NCI-H345 (cell line): ENCODE data around the gene MAP7D2.
A peak's percentile ranks its signal among the peaks of the same experiment; 100 is the strongest.

Source experiments
- DNase-seq: peaks from one replicate; lab custom pipeline; 2025; lab: John Stamatoyannopoulos, UW

Gene MAP7D2

DNA sequence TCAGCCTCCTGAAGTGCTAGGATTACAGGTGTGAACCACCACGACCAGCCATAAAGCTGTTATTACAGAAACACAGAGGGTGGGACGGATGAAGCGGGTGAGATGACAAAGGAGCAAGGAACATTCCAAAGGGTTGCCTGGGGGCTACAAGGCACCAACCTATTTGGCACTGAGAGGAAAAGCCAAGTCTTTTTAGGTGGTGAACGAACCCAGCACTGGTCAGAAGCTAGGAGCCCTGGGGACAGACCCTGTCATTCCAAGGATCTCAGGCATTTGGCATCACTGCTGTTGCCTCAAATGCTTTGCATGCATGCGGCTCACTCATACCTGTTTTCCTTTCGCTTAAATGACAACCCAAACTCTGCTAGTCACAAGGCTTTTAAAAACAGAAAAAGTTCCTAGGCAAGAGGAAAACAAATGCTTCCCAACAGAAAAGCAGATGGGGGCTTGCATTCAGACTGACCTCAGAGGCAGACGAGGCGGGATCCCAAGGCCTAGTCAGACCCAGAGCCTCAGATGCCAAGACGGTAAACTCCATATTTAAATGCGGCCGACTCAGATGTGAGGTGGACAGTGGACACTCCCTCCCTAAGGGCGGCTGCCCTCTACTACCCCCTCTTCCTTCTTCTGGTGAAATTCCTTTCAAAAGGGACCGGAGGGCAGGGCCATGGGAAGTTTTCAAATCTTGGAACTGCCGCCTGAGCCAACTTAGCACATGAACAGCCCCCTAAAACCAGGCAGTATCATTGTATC, 4.5 kb downstream of the MAP7D2 start:
- DNase-seq: no peak

DNA sequence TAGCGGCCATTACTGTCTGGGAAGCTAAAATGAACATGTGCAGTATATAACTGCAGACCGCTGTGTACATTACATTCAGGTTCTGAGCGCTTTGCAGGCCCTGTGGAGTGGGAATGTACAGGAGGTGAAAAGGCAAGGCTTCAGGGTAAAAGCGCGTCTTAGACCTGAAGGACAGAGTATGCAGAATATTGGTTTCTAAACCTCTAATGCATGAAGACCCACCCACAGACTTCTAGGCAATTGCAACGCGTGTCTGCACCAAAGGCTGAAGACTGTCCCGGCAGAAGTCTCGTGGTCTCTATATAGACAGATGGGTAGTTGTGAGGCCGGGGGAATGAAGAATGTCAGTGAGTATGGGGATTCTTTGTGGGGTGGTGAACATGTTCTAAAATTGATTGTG, 5.4 kb downstream of the MAP7D2 start:
- DNase-seq: no peak

DNA sequence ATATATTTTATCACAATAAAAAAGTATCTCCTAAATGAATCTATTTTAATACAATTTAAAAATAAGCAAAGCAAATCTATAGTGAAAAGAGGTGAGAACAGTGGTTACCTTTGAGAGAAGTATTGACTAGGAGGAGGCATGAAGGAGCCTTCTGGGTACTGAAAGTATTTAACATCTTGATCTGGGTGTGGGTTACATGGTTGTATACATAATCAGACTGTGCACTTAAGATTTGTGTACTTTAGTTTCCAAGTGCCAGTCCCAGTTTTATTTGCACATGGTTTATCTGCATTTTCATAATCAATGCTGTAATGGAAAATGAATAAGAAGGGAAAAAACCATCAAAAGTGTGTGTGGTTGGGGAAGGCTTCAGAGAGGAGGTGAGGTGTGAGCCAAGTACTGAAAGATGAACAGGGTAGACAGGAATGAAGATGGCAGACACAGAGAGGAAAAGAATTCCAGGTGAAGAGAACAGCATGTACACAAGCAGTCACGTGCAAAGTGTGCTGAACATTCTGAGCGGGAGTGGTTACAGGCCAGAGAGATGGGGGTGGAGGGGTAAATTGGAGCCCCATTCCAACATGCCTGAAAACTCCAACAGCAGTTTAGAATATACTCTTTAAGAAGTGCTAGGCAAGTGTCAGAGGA, 14.6 kb downstream of the MAP7D2 start:
- DNase-seq: no peak

DNA sequence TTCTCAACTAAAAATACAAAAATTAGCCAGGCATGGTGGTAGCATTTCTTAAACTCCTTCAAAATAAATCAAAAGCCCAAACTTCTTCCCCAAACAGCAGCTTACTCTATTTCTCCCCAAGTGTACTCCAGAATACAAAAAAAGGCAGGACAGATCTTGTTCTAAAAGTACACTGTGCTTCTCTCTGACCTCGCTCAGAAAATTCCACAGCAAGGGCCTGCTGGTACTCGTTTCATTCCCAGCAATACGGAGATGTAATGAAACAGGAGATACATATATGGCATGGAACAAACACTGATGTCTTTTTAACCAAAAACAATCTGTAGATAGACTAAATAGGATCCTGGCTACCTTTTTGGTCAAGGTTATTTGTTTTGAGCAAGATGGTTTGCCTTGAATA, 25.2 kb downstream of the MAP7D2 start:
- DNase-seq: no peak

DNA sequence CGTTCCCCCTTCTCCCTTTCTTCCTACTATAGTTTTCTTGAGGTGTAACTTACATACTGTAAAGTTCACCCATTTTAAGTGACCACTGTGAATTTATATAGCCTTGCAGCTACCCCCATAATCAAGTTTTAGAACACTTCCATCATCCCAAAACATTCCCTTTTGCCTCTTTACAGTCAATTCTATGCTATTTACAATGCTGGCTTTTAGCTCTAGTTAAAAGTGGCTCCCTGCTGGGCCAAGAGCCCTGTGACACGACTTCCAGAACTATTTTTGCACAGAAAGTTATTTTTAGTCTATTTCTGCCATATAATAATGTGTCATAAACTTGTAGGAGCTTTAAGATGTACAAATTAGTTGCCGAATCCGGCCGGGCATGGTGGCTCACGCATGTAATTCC, 26.9 kb downstream of the MAP7D2 start:
- DNase-seq: no peak

DNA sequence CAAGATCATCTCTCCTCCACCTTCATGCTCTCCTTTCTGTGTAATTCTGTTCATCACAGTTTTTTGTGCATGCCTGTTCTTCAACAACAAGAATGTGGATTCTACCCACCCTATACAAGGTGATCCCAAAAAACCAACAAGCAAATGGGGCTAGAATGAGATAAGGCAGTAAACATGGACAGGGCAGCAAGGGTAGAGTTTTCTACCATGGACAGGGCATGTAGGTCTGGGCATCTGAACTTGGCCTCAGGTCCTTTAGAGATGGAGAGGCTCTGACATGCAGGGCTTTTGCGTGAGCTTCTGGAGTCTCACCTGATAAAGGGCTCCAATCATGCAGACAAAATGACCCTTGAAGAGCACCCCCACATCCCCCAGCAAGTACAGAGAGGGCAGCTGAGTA, 36.4 kb downstream of the MAP7D2 start:
- DNase-seq: no peak

DNA sequence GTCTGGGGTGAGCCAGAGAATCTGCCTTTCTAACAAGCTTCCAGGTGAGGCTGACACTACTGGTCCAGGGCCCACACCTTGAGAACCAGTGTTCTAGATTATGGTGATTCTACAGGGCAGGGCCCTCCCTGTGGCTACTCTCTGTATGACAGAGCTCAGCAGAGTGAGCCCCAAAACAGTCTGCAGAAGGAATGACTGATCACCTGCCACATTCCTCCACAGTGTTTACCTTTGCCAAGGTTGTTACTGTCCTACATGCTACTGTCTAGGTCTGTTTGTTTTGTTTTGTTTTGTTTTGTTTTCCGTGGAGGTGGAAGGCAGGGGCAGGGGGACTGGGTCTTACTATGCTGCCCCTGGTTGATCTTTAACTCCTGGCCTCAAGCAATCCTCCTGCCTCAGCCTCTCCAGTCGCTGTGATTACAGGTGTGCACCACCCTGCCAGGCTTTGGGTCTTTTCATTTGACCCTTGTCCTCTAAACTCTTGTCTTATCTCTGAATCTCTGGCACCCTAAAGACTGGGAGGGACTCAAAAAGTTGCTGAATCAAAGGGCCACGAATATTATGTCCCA, 45.1 kb downstream of the MAP7D2 start:
- DNase-seq: no peak

DNA sequence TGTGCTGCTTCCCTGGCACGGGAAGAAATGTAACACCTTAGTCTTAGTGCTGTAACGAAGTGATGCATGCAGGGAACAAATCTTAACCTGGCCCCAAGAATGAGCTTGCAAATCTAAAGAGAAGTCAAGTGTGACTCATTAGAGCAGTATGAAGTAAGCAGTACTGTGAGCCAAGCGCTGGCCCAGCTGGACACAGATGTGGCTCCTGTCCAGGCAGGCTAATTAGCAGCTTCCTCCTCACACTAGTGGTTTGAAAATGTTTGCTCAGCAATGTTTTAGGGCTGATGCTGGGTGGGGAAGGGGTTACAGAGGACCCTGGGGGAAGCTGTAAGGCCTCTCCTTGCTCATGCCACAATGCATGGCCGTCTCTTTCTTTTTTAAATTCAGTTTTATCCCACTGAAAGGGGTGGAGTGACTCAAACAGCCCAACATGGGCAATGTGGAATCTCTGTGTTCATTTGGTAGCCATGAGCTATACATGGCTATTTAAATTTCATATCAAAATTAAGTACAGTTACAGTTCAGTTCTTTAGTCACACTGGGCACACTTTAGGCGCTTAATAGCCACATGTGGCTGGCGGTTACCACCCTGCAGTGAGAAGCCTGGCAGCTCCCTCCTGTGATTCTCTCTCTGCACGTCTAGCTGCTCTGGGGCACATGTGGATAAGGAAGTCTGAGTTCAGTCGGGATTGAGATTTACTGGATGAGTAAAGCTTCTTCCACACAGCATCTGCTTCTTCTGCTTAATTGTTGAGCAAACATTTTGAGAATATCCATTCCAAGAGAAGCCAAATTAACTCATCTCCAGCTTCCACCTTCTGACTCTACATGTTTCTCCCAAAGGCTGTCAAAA, 48.8 kb downstream of the MAP7D2 start:
- DNase-seq: no peak

DNA sequence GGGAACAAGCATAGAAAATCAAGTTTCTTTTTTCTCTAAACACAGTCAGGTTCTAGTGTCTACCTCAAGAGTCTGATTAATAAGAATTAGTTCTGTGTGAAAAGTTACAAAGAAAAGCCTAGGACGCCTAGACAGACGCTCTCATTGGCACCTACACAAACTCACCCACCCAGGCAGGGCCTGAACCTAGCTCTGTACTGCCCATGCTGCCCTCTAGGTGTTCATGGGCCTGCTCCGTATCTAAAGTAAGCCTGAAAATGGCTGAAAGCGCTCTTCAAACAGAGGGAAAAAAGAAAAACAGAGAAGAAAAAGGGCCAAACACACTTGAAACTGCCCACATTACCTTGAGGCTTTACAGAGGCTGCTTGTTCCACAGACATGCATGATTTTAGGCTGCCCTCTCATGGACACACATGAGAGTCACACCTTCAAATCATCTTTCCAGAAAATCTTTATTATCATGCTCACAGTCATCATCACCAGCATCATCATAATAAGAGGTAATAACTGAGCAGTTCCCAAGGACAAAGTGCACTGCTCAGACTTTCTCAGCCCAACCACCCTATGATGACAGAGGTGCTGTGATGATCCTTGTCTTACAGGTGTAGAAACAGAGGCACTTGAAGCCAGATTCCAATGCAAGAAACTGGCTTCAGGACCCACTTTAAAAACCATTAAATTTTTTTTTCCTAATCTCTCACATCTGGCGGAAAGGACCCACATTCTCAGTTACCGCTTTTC, 49.6 kb downstream of the MAP7D2 start:
- peak; percentile 52 for DNase-seq

DNA sequence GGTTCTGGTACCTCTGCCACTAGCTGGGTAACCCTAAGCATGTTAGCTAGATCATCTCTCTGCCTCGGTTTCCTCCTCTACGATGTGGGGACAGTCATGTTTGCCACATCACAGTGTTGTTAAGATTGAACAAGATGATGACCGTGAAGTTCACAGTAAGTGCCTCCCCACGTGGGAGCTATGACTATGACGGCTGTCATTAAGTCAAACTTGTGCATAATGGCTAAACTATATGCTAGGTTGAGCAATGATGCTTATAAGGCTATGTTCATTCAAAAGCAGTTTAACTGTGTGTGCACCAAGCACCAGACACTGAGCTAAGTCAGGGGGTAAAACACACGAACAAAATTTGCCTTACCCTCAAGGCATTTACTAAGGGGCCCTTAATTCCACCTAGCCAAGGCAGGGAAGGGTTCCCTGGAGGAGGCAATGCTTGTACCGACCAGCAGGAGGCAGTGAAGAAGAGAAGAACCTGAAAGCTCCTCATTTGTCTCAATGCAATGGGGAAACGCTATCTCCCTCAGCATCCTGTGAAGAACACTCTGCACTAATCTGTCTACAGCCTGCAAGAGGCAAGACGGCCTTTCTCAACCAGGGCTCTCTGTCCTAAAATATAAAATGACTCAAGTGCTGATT, 52.9 kb downstream of the MAP7D2 start:
- DNase-seq: no peak

DNA sequence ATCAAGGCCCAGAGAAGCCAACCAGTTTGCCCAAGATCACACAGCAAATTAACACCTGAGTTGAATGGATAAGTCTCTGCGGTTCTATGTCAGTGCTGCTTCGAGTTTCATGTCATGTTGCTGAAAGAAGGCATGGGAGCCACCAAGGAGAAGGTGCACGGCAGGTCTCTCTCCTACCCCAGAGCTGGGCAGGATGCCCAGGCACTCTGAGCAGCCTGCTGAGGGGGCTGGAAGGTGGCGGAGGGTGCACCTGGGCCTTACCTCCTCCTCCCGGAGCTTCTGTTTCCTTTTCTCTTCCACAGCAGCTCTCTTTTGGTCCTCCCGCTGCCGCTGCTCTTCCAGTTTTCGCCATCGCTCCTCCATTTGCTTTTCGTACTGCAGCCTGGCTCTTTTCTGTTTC, 53.6 kb downstream of the MAP7D2 start:
- no peak for DNase-seq

DNA sequence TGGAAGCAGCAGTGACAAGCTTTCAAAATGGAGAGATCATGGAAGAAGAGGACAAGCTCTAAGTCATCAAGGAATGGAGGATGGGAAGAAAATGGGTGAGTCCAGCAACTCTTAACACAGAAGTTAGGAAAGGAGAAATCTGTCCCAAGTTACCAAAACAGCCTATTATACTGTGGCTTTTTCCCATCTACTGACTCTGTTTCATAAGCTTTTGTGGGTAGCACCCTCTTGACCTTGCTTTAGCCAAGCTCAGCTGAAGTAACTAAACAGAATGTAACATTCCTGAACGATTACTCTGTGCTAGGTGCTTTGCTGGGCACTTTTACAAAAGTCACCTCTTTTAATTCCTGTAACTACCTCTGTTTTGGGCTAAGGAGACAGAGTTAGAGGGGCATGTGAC, 54.9 kb downstream of the MAP7D2 start:
- DNase-seq: no peak

DNA sequence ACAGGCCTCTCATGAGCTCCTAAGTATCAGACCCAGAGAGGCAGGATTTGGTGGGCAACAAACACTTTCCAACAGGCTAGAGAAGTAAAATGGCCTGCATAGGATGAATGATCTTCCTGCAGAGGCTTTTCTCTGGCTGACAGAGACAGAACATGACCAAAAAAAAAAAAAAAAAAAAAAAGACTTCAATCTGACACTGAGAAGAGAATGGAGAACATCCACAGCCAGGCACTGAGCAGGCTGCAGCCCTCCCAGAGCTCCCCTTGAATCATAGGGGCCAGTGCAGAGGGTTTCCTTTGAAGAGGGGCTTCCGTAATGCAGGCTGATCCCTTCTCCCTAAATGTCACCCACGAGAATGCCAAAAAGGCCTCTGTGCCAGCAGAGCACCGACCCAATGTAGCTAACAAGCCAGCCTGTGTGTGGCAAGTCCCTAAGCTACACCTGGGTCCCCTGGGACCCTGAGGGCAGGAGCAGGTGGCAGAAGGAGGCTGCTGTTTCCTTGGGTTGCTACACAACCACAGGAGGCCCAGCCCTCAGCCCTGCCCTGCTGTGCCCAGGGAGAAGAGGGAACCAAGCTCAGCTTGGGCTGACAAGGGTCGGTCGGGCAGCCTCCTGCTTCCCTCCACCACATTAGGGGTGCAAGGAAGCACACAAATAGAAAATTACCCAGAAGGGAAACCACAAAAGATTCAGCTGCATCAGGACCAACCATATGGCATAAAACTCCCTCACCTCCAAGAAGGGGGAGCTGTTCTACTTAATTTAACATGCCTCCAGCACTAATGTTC, 55.6 kb downstream of the MAP7D2 start:
- DNase-seq: peak; percentile 53

DNA sequence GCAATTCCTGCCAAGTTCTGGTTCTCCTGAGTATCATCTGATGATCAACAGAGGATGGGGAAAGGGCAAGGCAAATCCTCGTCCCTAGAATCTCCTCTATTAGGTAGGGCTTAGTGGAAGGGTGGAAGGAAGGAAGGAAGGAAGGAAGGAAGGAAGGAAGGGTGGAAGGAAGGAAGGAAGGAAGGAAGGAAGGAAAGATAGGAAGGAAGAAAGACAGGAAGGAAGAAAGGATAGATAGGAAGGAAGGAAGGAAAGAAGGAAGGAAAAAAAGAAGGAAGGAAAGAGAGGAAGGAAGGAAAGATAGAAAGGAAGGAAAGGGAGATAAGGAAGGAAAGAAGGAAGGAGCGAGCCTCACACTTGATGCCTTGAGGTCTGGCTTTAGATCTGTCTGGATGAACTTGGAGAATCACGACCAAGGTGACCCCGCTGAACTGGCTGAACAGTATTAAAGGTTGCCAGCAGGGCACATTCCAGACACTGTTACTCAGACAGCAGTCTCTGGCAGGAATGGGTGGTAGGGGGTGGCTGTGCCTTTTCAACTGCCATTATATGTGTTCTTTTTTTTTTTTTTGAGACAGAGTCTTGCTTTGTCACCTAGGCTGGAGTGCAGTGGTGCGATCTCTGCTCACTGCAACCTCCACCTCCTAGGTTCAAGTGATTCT, 57.1 kb downstream of the MAP7D2 start:
- DNase-seq: no peak

DNA sequence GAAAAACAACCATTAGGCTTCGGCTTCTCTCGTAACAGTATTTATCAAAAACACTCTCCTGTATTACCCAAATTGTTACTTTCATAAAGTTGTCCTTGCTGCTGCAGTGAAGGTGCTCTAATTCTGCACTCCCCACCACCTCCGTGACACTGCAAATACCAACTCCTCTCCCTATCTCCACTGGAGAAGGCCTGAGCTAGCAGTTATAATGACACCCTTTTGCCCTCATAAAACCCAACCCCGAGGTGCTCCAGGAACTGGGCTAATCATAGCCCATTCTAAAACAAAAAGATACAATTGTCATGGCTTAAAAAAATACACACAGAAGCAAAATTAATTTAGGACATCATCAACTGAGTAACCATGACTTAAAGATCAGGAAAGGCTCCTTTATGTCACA, 59.2 kb downstream of the MAP7D2 start:
- DNase-seq: no peak

DNA sequence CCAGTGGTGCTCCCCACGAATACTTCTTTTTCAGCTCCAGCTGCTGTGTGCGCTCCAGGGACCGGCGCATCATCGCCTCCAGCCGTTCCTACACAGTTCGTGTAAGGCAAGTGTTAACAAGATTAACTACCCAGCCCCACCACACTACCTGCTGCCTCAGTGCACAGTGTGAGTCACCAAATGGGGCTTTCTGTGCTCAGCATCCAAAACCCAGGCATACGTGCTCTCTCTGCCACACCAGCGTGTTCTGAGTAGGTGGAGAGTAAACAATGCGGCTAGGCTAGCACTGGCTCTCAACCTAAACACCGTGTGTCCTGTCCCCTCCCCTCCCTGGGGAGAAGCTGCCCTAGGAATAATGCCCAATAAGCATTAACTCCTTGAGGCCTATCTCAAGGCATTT, 60.0 kb downstream of the MAP7D2 start:
- peak; percentile 73 for DNase-seq

DNA sequence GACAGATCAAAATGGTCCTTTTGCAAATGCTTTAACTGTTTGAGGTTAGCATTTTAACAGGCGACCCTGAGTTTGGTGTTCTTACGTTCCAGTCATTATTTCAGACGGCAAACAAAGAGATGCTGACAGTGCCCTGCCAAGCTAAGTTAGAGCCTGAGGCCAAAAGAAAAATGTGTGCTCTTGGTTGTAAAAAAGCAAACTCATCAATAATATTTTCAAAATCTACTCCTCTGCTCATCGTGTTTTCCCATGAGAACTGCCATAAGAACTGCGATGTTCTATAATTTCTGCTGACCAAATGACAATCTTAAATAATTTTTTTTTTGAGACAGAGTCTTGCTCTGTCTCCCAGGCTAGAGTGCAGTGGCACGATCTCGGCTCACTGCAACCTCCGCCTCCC, 63.2 kb downstream of the MAP7D2 start:
- DNase-seq: no peak

DNA sequence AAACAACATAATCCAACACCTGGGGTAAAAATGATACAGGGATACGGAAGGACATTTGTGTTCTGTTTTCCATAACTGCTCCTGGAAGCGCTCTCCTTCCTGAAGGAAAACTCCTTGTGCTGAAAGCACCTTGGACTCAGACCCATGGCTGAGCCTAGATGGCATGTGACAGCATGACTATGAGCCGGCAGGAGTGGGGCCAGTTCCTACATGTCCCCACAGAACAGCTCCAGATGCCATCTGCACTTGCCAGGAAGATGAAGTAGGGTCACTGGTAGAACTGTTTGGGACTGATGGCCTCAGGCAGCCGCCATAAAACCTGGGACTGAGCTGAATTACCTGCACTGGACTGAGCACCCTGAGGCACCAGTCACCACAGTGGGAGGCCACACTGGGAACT, 69.8 kb downstream of the MAP7D2 start:
- no peak for DNase-seq

DNA sequence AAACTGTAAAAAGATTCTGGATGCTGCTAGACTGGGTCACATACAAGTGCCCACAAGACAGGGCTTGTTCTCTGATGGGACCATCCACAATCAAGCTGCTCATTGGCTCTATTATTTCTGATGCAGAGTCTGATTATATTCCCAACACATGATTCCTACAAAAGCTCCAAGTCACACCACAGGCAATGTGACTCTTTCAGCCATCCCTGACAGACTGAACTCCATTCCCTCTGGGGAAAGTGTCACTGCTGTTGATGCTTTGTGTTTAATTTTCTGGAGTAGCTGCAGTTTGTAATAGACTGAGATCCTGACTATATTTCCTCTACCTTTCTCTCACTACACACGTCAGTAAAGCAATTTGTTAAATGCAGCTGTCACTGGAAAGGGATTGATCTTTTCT, 70.5 kb downstream of the MAP7D2 start:
- DNase-seq: no peak

DNA sequence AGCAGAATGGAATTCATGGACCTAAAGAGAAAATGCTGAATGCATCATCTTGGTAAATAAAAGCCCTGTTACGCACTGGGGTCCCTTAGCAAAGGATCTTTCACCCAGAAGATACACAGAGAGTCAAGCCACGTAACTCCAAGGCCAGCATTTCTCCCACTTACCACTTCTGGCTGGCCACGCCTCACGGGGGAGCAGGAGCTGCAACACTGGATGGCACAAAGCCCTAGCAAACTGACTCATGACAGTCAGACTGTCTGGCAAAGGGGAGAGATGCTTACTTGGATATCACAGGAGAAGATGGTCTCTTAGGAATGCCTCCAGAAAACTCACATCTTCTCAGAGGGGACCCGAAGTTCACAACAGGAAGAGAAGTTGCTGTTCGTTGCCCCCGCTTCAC, 74.5 kb downstream of the MAP7D2 start:
- no peak for DNase-seq
